Transverse colon (tissue), 4 donors: ENCODE data around the gene TPD52L3.

ENCODE experiments used
- CTCF ChIP-seq, 5 experiments: fragments of 200-600 bp in 3 of 5; fragments of 450-650 bp in 2 of 5; sonication (generic) in 3 of 5; IDR thresholded peaks; 1 replicate in 2 of 5; 2 replicates in 3 of 5; pipeline ENCODE4 v1.5.1; 2016 to 2017; ENCODE audit warnings: antibody characterized with exemption in 5 of 5, inconsistent platforms in 3 of 5, mild to moderate bottlenecking in 2 of 5, moderate library complexity in 1 of 5
- POLR2A ChIP-seq: fragments of 450-650 bp; IDR thresholded peaks from one replicate; pipeline ENCODE4 v1.6.1; 2016; ENCODE audit warnings: antibody characterized with exemption, mild to moderate bottlenecking, moderate library complexity
- POLR2AphosphoS5 ChIP-seq, 3 donors: sonication (generic); formaldehyde crosslinking; IDR thresholded peaks; one replicate each; pipeline ENCODE4 v1.6.1; 2016; ENCODE audit warnings: antibody characterized with exemption in 3 of 3

GRCh38 chr9:6304232-6304631 is 23.9 kb upstream of the TPD52L3 start:
- TF ChIP-seq CTCF (IDR thresholded peaks at IDR 0.05): no peak
- no peak for TF ChIP-seq POLR2A
- TF ChIP-seq POLR2AphosphoS5 (IDR thresholded peaks at IDR 0.05): no peak
